Measurements from ENCODE around the gene NOTCH1.

GRCh38 chr9:136575626-136576268, 29.9 kb upstream of the NOTCH1 start:
- no peak for TF ChIP-seq BACH2 (CRISPR knock-in tag; IDR thresholded peaks at IDR 0.05; ENCODE audit: borderline replicate concordance)
- TF ChIP-seq, protein P1, sequence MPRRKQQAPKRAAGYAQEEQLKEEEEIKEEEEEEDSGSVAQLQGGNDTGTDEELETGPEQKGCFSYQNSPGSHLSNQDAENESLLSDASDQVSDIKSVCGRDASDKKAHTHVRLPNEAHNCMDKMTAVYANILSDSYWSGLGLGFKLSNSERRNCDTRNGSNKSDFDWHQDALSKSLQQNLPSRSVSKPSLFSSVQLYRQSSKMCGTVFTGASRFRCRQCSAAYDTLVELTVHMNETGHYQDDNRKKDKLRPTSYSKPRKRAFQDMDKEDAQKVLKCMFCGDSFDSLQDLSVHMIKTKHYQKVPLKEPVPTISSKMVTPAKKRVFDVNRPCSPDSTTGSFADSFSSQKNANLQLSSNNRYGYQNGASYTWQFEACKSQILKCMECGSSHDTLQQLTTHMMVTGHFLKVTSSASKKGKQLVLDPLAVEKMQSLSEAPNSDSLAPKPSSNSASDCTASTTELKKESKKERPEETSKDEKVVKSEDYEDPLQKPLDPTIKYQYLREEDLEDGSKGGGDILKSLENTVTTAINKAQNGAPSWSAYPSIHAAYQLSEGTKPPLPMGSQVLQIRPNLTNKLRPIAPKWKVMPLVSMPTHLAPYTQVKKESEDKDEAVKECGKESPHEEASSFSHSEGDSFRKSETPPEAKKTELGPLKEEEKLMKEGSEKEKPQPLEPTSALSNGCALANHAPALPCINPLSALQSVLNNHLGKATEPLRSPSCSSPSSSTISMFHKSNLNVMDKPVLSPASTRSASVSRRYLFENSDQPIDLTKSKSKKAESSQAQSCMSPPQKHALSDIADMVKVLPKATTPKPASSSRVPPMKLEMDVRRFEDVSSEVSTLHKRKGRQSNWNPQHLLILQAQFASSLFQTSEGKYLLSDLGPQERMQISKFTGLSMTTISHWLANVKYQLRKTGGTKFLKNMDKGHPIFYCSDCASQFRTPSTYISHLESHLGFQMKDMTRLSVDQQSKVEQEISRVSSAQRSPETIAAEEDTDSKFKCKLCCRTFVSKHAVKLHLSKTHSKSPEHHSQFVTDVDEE (CRISPR knock-in tag; IDR thresholded peaks at IDR 0.05), result no peak
- TF ChIP-seq OSR1 (CRISPR knock-in tag; IDR thresholded peaks at IDR 0.05), result no peak
- no peak for TF ChIP-seq ISL1 (CRISPR knock-in tag; IDR thresholded peaks at IDR 0.05)
- no peak for TF ChIP-seq GLIS3 (CRISPR knock-in tag; IDR thresholded peaks at IDR 0.05)

All from SK-N-SH treated with all-trans-retinoic acid at 6 μM for 48 hours (cell line).